ENCODE measurements around the gene KRTAP3-2. TPM values are rescaled to one million over a fixed set of nuclear protein-coding genes. Genes with fewer than 3 reads are reported as not detected.

Gene KRTAP3-2
- total RNA-seq, 1 experiment from 2014 or later = not detected

DNA sequence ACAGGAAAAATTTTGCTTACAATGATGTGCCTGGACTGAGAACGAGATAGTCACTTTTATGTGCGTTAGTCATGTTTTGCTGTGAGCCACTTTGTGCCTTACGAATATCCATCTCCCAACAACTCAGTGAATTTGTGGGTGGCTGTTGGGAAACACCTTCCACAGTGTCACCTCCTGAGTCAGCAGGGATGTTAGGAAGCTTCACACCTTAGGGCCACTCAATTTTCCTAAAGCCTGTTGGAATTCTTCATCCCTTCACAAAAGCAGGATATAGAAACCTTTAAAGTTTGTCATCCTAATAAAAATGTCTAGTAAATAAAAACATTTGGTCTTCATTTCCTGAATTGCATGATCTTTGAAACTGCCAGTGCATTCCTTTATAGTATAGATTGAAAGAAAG is 13.5 kb upstream of the KRTAP3-2 start:
- in situ Hi-C loops (cut with HindIII; ENCODE audit: low pct_unique_long_range_greater_than_20kb, low sequenced_read_pairs) = no loop called here
- no peak for DNase-seq (ENCODE audit: low read depth)

DNA sequence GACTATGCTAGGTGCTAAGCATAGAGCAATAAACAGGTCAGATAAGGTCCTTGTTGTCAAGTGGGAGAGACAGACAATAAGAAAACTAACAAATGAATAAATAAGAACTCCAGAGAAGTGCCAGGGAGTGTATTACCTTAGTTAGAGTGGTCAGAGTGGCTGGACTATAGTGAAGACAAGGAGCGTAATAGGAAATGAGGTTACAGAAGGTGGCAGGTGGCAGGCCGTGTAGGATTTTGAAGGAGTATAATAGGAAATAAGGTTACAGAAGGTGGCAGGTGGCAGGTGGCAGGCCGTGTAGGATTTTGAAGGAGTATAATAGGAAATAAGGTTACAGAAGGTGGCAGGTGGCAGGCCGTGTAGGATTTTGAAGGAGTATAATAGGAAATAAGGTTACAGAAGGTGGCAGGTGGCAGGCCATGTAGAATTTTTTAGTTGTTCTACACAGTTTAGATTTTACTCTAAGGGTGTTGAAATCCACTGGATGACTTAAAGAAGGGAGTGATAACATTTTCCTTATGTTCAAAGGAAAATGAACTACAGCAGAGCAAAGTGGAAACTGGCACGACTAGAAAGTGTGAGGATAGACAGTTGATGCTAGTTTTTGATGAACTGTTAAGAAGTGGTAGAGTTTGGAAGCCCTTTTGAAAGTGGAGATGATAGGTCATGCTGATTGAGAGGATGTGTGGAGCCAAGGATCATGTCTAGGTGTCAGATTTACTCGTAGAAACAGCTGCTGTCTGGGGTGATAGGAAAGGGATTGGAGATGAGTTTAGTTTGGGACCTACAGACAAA is 12.8 kb upstream of the KRTAP3-2 start:
- DNase-seq (ENCODE audit: low read depth) = no peak
- in situ Hi-C loops (cut with HindIII; ENCODE audit: low pct_unique_long_range_greater_than_20kb, low sequenced_read_pairs) = no loop called here

DNA sequence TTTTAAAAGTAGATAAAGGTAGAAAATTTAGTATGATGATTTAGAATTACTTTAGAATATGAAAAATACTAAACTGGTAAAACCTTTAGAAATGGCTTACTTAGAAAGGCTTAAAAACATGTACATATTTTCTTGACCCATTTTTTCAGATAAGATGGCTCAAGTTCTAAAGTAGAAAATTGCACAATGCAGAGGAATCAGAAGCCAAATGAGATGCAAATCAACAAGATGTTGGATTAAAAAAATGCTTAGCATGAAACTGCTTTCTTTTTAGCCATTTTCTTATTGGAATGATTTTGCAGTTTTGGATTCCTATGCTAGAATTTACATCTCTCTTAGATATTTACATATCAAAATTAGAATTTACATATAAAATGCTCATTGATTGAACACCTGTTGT is 10.7 kb upstream of the KRTAP3-2 start:
- no peak for DNase-seq (ENCODE audit: low read depth)
- in situ Hi-C loops (cut with HindIII; ENCODE audit: low pct_unique_long_range_greater_than_20kb, low sequenced_read_pairs) = no loop called here

DNA sequence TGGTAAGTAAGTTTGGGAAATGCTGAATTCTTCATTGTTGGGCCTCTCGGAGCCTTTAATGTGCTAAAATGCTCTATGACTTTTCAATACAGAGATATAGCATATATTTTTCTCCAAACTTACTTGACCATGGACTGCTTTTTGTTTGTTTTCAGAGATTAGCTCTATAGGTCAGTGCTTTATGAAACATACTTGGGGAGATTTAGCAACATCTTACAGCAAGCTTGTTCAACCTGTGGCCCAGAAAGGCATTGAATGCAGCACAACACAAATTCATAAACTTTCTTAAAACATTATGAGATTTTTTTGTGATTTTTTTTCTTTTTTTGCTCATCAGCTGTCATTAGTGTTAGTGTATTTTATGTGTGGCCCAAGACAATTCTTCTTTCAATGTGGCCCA is 10.2 kb upstream of the KRTAP3-2 start:
- in situ Hi-C loops (cut with HindIII; ENCODE audit: low pct_unique_long_range_greater_than_20kb, low sequenced_read_pairs) = no loop called here
- DNase-seq (ENCODE audit: low read depth) = no peak

DNA sequence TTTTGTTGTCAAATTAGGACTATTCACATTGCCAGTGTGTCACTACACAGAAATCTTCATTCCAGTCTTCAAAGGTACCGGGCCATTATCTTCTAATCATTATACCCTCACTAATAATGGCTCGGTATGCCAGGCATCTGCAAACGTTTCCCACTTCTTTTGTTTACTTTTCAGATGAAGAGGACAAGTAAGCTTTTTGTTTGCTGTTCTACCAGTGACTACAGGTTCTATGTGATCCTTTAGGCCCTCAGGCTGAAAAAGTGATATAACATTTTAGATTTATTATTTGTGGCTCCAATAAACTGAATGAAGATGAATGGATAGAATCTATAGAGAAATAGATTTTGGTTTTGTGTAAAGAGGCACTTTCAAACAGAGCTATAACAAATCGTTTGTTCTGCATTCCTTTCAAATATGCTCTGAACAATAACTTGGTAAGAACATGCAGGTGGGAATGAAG is 9.6 kb upstream of the KRTAP3-2 start:
- in situ Hi-C loops (cut with HindIII; ENCODE audit: low pct_unique_long_range_greater_than_20kb, low sequenced_read_pairs) = no loop called here
- no peak for DNase-seq (ENCODE audit: low read depth)

DNA sequence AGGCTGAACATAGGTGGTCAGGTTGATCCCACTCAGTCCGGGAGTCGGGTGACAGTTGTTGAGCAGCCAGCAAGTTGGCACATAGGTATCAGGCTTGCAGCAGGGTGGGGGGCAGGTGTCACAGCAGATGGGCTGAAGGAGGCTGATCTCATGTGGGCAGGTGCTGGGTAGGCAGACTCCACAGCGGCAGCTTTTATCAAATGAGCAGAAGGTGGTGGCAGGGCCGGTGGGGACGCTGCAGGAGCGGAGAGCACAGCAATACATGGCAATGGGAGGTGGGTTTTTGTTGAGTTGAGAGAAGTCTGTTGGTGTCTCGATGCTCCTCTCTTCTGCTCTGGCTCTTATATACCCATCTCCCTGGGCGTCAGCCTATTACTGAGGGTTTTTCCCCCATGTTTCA is 9.1 kb upstream of the KRTAP3-2 start, which contains the start of gene KRTAP3-1:
TSS of gene KRTAP3-1 (minus strand) at position 318 of the 400 bp plus-strand sequence. CDS start at position 264, 54 bp downstream.
- in situ Hi-C loops (cut with HindIII; ENCODE audit: low pct_unique_long_range_greater_than_20kb, low sequenced_read_pairs) = no loop called here
- DNase-seq (ENCODE audit: low read depth) = no peak

DNA sequence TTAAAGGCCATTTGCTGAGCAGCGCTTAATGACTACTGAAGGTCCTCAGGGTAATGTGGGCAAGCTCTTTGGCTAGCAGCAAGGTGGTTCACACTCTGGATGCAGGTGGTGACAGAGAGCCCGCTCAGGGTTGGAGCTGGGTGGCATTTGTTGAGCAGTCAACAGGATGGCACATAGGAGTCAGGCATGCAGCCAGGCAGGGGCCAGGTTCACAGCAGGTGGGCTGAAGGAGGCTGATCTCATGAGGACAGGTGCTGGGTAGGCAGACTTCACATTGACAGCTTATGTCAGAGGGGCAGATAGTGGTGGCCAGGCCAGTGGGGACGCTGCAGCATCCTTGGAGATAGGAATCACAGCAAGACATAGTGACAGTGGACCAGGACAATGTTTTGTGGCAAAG is 4.7 kb upstream of the KRTAP3-2 start:
- no peak for DNase-seq (ENCODE audit: low read depth)

DNA sequence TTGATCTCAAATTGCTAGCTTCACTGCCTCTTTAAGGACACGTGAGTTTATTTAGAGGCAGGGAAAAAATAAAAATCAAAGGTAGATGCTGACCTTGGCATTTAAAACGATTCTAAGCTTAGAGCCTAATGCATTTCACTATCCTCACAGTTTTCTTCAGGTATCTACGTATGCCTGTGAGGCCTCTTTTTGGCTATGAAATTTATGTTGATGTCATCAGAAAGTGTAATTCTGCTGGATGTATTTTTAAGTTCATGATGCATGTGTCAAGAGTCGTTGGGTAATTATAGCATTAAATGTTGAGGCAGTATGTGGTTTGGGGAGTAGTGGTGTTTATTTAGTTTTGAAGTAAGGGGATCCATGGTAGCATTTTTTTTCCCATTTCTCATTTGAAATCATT is 4.2 kb upstream of the KRTAP3-2 start:
- no peak for DNase-seq (ENCODE audit: low read depth)
- in situ Hi-C loops (cut with HindIII; ENCODE audit: low pct_unique_long_range_greater_than_20kb, low sequenced_read_pairs) = no loop called here

More for the DNA sequence above, 4.7 kb upstream of the KRTAP3-2 start:
- in situ Hi-C loops (cut with HindIII; ENCODE audit: low pct_unique_long_range_greater_than_20kb, low sequenced_read_pairs) = no loop called here

DNA sequence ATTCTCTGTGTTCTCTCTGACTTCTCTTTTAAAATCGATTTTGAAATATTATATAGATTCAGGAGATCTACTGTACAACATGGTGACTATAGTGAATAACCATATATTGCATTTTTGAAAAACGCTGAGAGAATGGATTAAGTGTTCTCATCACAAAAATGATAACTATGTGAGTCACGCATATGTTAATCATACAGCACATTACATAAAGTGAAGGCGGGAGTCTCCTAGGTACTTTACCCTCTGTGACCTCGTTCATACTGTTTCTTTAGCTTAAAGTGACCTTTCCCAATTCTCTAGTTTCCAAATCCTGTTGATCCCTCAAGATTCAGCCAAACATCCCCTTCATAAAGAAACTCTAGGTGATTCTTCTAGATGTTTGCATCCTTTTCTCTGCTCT is 3.1 kb upstream of the KRTAP3-2 start:
- in situ Hi-C loops (cut with HindIII; ENCODE audit: low pct_unique_long_range_greater_than_20kb, low sequenced_read_pairs) = no loop called here
- no peak for DNase-seq (ENCODE audit: low read depth)

DNA sequence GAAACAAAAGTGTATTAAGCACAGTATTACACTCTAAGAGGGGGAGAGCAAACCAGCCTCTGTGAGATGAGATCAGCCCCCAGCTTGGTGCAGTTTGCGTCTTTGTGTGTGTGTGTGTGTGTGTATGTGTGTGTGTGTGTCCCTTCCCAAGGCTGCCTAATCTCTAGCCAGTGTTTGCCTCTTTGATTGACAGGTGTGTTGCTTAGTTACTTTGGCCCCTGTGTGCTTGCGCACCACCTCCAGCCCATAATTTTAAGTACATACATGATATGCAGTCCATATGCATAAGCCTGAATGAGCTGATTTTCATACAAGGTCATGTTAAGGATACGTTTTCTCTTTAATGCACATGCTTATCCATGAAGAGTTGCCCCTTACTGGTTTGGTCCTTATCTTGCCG is 2.1 kb upstream of the KRTAP3-2 start:
- in situ Hi-C loops (cut with HindIII; ENCODE audit: low pct_unique_long_range_greater_than_20kb, low sequenced_read_pairs) = no loop called here
- no peak for DNase-seq (ENCODE audit: low read depth)

DNA sequence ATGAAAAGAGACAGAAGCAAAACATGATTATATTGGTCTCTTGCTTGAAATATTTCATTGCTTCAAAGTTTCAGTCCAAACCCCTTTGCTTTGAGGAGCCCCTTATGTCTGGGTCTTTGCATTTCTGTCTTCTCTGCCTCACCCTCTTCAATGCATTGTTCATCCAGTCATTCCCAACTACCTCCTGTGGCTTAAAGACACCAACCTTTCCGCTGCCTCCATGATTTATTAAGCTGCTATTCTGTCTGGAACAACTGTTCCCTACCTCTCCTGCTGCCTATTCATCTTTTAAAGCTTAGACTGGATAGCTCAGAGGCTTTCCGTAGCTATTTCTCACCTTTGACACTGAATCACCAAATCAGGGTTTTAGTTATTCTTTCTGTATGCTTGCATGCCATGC is 2.3 kb downstream of the KRTAP3-2 start:
- in situ Hi-C loops (cut with HindIII; ENCODE audit: low pct_unique_long_range_greater_than_20kb, low sequenced_read_pairs) = no loop called here
- no peak for DNase-seq (ENCODE audit: low read depth)

DNA sequence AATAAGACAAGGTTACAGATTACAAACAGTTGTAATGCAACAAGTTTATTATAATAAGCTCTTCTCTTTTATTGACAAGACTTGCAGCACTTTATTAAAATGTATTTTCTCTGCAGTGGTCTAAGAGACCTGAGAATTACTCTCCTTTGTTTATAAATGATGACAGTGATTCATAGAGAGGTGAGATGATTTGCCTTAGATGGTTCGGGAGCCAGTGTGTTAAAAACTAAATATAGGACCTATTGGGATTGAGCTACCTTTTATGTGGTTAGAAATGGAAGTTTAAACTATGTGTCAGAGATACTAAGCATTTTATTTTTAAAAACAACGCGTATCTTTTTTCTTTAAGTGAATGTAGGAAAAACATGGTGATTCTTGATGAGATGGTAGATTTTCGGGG is 2.9 kb downstream of the KRTAP3-2 start:
- no peak for DNase-seq (ENCODE audit: low read depth)
- in situ Hi-C loops (cut with HindIII; ENCODE audit: low pct_unique_long_range_greater_than_20kb, low sequenced_read_pairs) = no loop called here

DNA sequence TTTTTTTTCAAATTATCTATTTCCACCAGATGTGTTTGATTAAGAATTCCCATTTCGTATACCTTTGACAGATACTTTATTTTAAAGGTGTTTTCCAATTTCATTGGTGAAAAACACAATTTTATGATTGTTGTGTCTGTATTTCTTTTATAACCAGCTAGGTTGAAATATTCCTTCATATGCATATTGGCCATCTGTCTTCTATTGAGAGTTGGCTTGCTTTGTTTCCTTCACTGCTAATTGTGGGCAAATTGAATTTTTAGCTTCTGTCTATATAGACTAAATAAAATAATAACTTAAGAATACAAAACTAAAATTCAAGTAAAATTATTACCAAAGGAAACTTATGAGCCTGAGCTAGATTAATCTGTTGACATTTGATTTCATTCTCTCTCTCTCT is 4.6 kb downstream of the KRTAP3-2 start:
- in situ Hi-C loops (cut with HindIII; ENCODE audit: low pct_unique_long_range_greater_than_20kb, low sequenced_read_pairs) = no loop called here
- no peak for DNase-seq (ENCODE audit: low read depth)

DNA sequence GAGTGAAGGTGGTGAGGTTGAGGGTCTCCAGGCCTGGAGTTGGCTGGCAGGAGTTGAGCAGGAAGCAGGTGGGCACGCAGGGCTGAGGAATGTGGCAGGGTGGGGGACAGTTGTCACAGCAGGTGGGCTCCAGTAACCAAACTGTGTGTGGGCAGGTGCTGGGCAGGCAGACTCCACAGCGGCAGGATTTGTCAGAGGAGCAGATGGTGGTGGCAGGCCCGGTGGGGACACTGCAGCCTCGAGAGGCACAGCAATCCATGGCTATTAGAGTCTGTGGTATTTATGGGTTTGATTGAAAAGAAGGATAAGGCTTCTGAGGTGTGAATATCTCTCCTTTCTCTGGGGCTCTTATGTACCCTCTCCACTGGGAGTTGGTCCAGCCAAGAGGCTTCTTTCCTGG is 5.9 kb downstream of the KRTAP3-2 start, which contains the start of gene KRTAP3-3:
TSS of gene KRTAP3-3 (minus strand) at position 326 of the 400 bp plus-strand sequence. CDS start at position 259, 67 bp downstream.
- no peak for DNase-seq (ENCODE audit: low read depth)
- in situ Hi-C loops (cut with HindIII; ENCODE audit: low pct_unique_long_range_greater_than_20kb, low sequenced_read_pairs) = no loop called here

DNA sequence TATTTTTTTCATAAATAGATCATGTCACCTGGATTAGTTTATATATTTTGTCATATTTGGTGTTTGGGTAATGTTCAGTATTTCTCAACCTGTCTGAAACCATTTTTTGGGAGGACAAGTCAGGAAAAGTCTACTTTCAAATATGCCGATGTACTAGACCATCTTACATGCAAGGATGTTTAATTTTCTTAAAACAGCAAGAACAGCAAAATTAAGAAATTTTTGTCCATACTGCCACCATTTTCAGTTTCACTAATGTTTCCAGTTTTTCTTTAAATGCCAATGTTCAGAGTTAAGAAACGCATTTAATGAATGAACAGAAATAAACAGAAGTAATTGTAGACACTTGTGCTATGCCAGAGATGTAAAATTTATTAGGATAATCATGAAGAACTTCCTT is 6.6 kb downstream of the KRTAP3-2 start:
- in situ Hi-C loops (cut with HindIII; ENCODE audit: low pct_unique_long_range_greater_than_20kb, low sequenced_read_pairs) = no loop called here

DNA sequence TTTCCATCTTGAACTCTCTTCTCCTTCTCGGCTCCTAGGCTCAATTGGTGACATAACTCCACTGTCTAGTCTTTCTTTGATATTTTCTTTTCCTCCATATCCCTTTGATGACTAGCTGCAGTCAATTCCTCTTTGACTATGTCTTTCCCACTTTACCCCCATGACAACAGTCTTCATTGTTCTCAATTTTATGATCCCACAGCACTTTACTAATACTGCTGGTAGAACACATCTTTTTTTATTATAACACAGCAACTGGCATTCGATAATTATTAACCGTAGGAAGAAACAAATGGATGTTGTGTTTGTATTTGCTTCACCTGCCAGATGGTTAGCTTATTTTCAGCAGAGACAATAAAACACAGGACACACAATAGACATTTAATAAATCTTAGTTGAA is 7.0 kb downstream of the KRTAP3-2 start:
- in situ Hi-C loops (cut with HindIII; ENCODE audit: low pct_unique_long_range_greater_than_20kb, low sequenced_read_pairs) = no loop called here
- DNase-seq (ENCODE audit: low read depth) = no peak

More for the DNA sequence above, 6.6 kb downstream of the KRTAP3-2 start:
- DNase-seq (ENCODE audit: low read depth) = no peak

DNA sequence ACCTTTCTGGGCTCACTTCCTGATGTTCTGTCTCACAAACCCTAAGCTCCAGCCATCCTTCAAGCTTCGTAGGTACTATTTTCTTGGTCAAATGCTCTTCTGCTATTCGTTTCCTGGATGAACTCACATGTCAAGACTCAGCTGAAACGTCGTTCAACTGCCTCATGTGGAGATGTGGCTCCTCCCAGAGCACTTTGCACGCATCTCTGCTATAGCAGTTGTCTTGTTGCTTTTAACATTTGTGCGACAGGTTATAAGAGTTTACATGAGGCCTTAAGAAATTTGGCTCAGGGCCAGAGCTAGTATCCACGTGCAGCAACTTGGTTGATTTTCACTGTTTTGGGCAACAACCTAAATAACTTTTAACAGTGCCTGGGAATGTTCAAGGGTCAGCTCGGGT is 12.8 kb downstream of the KRTAP3-2 start:
- DNase-seq (ENCODE audit: low read depth) = no peak
- in situ Hi-C loops (cut with HindIII; ENCODE audit: low pct_unique_long_range_greater_than_20kb, low sequenced_read_pairs) = no loop called here

DNA sequence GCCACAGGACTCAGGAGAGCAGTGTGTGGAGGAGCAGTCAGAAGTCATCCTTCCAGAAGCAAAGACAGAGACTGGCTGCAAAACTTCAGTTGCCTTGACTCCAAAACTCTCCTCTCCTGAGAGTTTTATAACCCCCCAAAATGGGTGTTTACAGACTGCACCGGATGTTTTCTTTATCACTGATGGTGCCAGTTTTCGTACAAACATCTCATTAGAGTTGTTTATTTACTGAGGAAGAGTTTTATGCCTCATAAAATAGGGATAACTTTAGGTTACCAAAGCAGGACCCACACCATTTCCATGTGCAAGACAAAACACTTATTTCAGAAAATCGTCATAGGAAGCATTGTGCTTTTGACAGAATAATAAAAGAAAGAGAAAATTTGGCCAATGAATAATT is 15.5 kb downstream of the KRTAP3-2 start, which contains the start of gene KRT40:
TSS of gene KRT40 (minus strand) at position 101 of the 400 bp plus-strand sequence. CDS start at position 48, 53 bp downstream.
- no peak for DNase-seq (ENCODE audit: low read depth)
- in situ Hi-C loops (cut with HindIII; ENCODE audit: low pct_unique_long_range_greater_than_20kb, low sequenced_read_pairs) = no loop called here

DNA sequence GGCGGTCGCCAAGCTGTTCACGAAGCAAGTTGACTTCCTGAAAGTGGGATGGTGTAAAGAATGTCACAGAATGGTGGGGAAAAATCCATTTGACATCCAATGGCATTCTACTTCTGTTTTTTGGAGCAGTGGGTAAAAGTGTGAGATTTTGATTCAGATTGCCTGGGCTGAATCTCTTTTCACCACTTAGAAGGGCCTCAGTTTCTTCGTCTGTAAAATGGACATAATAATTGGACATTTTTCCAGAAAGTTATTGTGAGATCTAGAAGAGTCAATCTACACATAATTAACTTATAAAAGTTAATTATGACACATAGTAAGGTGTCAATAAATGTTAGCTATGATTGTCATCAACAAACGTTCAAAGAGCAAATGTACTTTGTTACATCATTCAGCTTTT is 18.6 kb downstream of the KRTAP3-2 start:
- no peak for DNase-seq (ENCODE audit: low read depth)
- in situ Hi-C loops (cut with HindIII; ENCODE audit: low pct_unique_long_range_greater_than_20kb, low sequenced_read_pairs) = no loop called here

DNA sequence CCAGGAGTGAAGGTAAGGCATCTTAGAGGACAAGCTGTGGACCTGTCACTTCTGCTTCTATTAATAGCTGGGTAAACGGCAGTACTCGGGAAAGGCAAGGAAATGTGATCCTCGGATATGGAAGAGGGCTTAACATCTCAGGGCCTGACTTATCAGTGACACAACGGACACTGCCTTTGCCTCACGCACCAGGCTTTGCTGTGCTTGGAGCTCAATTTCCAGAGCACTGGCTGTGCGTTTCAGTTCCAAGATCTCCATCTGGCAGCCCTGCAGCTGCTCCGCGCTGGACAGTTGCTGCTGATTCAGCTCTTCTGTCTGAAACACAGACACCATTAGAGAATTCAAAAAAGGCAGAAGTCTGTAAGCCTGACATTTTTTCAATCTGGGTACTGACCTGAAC is 19.1 kb downstream of the KRTAP3-2 start:
- no peak for DNase-seq (ENCODE audit: low read depth)
- in situ Hi-C loops (cut with HindIII; ENCODE audit: low pct_unique_long_range_greater_than_20kb, low sequenced_read_pairs) = no loop called here
